SK-N-SH treated with all-trans-retinoic acid at 6 μM for 48 hours (cell line): ENCODE results near the gene PIGU.

Experiments
- ATAC-seq: fragments of 200-7000 bp; cut with Tn5 transposase; 3 replicates; pipeline ENCODE4 v1.9.1; 2020; ENCODE audit warnings: mild to moderate bottlenecking, moderate library complexity
- BACH2 ChIP-seq: fragments of 250-450 bp; sonication (Bioruptor Pico); IDR thresholded peaks from 2 replicates; pipeline ENCODE4 v1.9.0; 2021; ENCODE audit warnings: mild to moderate bottlenecking, borderline replicate concordance
- CSDC2 ChIP-seq: fragments of 250-450 bp; sonication (Bioruptor Pico); IDR thresholded peaks from 2 replicates; pipeline ENCODE4 v1.5.0; 2020; ENCODE audit warnings: mild to moderate bottlenecking, moderate library complexity
- ESRRG ChIP-seq: fragments of 250-450 bp; sonication (Bioruptor Pico); IDR thresholded peaks from 2 replicates; pipeline ENCODE4 v1.6.1; 2021; ENCODE audit warnings: mild to moderate bottlenecking
- ISL1 ChIP-seq: fragments of 250-450 bp; sonication (Bioruptor Pico); IDR thresholded peaks from 2 replicates; pipeline ENCODE4 v2.1.2; 2022; ENCODE audit warnings: mild to moderate bottlenecking, moderate library complexity
- OSR1 ChIP-seq: fragments of 250-450 bp; sonication (Bioruptor Pico); IDR thresholded peaks from 2 replicates; pipeline ENCODE4 v1.8.0; 2022; ENCODE audit warnings: moderate library complexity, mild to moderate bottlenecking, inconsistent platforms
- PPARA ChIP-seq: fragments of 250-450 bp; sonication (Bioruptor Pico); IDR thresholded peaks from 2 replicates; pipeline ENCODE4 v1.5.0; 2020; ENCODE audit warnings: mild to moderate bottlenecking, borderline replicate concordance
- RARB ChIP-seq: fragments of 250-450 bp; sonication (Bioruptor Pico); IDR thresholded peaks from 2 replicates; pipeline ENCODE4 v1.8.0; 2021; ENCODE audit warnings: mild to moderate bottlenecking, moderate library complexity
- SNAI2 ChIP-seq: fragments of 250-450 bp; sonication (Bioruptor Pico); IDR thresholded peaks from 2 replicates; pipeline ENCODE4 v1.5.0; 2020; ENCODE audit warnings: mild to moderate bottlenecking, moderate library complexity
- TCF4 ChIP-seq: fragments of 250-450 bp; sonication (Bioruptor Pico); IDR thresholded peaks from 2 replicates; pipeline ENCODE4 v1.8.0; 2021; ENCODE audit warnings: mild to moderate bottlenecking, moderate library complexity, borderline replicate concordance
- TOX ChIP-seq: fragments of 250-450 bp; sonication (Bioruptor Pico); IDR thresholded peaks from 2 replicates; pipeline ENCODE4 v1.8.0; 2021; ENCODE audit warnings: mild to moderate bottlenecking, moderate library complexity, borderline replicate concordance
- ZFP3 ChIP-seq: fragments of 250-450 bp; sonication (Bioruptor Pico); IDR thresholded peaks from 2 replicates; pipeline ENCODE4 v1.5.0; 2020; ENCODE audit warnings: mild to moderate bottlenecking, moderate library complexity
- ZNF565 ChIP-seq: fragments of 450-650 bp; formaldehyde crosslinking; conservative IDR thresholded peaks from 2 replicates; pipeline ENCODE4 v1.5.0; 2020; ENCODE audit warnings: low read depth, mild to moderate bottlenecking, moderate library complexity
- ZNF8 ChIP-seq: fragments of 450-650 bp; formaldehyde crosslinking; IDR thresholded peaks from 2 replicates; pipeline ENCODE4 v1.5.0; 2020; ENCODE audit warnings: mild to moderate bottlenecking, moderate library complexity
- TF ChIP-seq, protein P1 (sequence below): fragments of 250-450 bp; sonication (Bioruptor Pico); IDR thresholded peaks from 2 replicates; pipeline ENCODE4 v1.5.1; 2020; ENCODE audit warnings: low read depth, mild to moderate bottlenecking, moderate library complexity
- TF ChIP-seq, protein P2 (sequence below): fragments of 250-450 bp; sonication (Bioruptor Pico); IDR thresholded peaks from 2 replicates; pipeline ENCODE4 v1.5.0; 2020; ENCODE audit warnings: mild to moderate bottlenecking, moderate library complexity
- TF ChIP-seq, protein P3 (sequence below): fragments of 250-450 bp; sonication (Bioruptor Pico); IDR thresholded peaks from 2 replicates; pipeline ENCODE4 v1.8.0; 2021; ENCODE audit warnings: low read depth, mild to moderate bottlenecking, moderate library complexity, borderline replicate concordance
- TF ChIP-seq, protein P4 (sequence below): fragments of 250-450 bp; sonication (Bioruptor Pico); IDR thresholded peaks from 2 replicates; pipeline ENCODE4 v1.8.0; 2020; ENCODE audit warnings: mild to moderate bottlenecking, moderate library complexity, borderline replicate concordance
- TF ChIP-seq, protein P5 (sequence below): fragments of 250-450 bp; sonication (Bioruptor Pico); IDR thresholded peaks from 2 replicates; pipeline ENCODE4 v1.5.1; 2021; ENCODE audit warnings: mild to moderate bottlenecking, moderate library complexity

The PIGU gene

DNA sequence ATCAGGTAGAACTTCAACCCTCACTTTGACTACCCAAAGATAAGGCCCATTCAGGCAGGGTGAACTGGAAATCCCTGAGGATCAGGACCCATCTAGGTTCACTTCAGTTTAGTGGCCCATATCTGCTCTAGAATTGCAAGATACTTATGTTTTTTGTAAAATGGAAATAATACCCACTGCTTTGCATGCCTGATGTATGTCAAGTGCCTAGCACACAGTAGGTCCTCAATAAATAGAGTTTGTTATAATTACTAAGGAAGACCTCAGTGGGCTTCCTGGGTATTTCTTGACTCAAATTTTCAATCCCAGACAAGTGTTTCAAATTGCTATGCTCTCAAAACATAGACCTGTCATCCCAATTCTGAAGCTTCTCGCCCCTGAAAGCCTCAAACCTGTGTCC, 32.5 kb downstream of the PIGU start:
- ATAC-seq, result no peak
- TF ChIP-seq BACH2 (CRISPR knock-in tag) (no peak), ESRRG (no peak), CSDC2 (CRISPR knock-in tag) (no peak), ZNF565 (CRISPR knock-in tag) (no peak), ZFP3 (CRISPR knock-in tag) (no peak), PPARA (CRISPR knock-in tag) (no peak), SNAI2 (no peak), OSR1 (CRISPR knock-in tag) (no peak)
- TF ChIP-seq, protein P1, sequence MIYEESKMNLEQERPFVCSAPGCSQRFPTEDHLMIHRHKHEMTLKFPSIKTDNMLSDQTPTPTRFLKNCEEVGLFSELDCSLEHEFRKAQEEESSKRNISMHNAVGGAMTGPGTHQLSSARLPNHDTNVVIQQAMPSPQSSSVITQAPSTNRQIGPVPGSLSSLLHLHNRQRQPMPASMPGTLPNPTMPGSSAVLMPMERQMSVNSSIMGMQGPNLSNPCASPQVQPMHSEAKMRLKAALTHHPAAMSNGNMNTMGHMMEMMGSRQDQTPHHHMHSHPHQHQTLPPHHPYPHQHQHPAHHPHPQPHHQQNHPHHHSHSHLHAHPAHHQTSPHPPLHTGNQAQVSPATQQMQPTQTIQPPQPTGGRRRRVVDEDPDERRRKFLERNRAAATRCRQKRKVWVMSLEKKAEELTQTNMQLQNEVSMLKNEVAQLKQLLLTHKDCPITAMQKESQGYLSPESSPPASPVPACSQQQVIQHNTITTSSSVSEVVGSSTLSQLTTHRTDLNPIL (CRISPR knock-in tag), result no peak
- TF ChIP-seq, protein P2, sequence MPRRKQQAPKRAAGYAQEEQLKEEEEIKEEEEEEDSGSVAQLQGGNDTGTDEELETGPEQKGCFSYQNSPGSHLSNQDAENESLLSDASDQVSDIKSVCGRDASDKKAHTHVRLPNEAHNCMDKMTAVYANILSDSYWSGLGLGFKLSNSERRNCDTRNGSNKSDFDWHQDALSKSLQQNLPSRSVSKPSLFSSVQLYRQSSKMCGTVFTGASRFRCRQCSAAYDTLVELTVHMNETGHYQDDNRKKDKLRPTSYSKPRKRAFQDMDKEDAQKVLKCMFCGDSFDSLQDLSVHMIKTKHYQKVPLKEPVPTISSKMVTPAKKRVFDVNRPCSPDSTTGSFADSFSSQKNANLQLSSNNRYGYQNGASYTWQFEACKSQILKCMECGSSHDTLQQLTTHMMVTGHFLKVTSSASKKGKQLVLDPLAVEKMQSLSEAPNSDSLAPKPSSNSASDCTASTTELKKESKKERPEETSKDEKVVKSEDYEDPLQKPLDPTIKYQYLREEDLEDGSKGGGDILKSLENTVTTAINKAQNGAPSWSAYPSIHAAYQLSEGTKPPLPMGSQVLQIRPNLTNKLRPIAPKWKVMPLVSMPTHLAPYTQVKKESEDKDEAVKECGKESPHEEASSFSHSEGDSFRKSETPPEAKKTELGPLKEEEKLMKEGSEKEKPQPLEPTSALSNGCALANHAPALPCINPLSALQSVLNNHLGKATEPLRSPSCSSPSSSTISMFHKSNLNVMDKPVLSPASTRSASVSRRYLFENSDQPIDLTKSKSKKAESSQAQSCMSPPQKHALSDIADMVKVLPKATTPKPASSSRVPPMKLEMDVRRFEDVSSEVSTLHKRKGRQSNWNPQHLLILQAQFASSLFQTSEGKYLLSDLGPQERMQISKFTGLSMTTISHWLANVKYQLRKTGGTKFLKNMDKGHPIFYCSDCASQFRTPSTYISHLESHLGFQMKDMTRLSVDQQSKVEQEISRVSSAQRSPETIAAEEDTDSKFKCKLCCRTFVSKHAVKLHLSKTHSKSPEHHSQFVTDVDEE (CRISPR knock-in tag), result no peak

DNA sequence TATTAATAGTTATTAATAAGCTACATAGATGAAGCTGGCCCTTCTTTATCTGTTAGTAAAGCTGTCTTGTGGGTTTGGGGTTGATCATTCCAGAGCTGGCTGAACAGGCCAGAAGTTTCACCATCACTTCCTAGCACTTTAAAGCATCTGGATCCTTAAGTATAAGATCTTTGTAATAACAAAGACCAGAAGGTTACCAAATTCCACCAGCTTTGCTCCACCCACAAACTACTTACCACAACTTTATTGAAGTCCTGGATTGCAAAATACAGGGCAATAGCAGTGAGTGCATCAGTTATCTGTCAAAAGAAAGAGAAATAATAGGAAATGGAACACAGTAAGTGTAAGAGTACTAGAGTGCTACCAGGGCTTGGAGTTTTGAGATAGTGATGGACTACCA, 33.0 kb downstream of the PIGU start:
- TF ChIP-seq ZNF565 (CRISPR knock-in tag) (no peak), ZNF8 (CRISPR knock-in tag) (no peak), SNAI2 (no peak), TOX (CRISPR knock-in tag) (no peak), TCF4 (CRISPR knock-in tag) (no peak), CSDC2 (CRISPR knock-in tag) (no peak), PPARA (CRISPR knock-in tag) (no peak), RARB (no peak), ISL1 (CRISPR knock-in tag) (no peak), ESRRG (no peak)
- TF ChIP-seq, protein P3, sequence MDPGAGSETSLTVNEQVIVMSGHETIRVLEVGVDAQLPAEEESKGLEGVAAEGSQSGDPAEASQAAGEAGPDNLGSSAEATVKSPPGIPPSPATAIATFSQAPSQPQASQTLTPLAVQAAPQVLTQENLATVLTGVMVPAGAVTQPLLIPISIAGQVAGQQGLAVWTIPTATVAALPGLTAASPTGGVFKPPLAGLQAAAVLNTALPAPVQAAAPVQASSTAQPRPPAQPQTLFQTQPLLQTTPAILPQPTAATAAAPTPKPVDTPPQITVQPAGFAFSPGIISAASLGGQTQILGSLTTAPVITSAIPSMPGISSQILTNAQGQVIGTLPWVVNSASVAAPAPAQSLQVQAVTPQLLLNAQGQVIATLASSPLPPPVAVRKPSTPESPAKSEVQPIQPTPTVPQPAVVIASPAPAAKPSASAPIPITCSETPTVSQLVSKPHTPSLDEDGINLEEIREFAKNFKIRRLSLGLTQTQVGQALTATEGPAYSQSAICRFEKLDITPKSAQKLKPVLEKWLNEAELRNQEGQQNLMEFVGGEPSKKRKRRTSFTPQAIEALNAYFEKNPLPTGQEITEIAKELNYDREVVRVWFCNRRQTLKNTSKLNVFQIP, result no peak
- TF ChIP-seq, protein P4, sequence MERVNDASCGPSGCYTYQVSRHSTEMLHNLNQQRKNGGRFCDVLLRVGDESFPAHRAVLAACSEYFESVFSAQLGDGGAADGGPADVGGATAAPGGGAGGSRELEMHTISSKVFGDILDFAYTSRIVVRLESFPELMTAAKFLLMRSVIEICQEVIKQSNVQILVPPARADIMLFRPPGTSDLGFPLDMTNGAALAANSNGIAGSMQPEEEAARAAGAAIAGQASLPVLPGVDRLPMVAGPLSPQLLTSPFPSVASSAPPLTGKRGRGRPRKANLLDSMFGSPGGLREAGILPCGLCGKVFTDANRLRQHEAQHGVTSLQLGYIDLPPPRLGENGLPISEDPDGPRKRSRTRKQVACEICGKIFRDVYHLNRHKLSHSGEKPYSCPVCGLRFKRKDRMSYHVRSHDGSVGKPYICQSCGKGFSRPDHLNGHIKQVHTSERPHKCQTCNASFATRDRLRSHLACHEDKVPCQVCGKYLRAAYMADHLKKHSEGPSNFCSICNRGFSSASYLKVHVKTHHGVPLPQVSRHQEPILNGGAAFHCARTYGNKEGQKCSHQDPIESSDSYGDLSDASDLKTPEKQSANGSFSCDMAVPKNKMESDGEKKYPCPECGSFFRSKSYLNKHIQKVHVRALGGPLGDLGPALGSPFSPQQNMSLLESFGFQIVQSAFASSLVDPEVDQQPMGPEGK, result no peak
- TF ChIP-seq, protein P1 (CRISPR knock-in tag), result no peak
- TF ChIP-seq, protein P2 (CRISPR knock-in tag), result no peak
- TF ChIP-seq, protein P5, sequence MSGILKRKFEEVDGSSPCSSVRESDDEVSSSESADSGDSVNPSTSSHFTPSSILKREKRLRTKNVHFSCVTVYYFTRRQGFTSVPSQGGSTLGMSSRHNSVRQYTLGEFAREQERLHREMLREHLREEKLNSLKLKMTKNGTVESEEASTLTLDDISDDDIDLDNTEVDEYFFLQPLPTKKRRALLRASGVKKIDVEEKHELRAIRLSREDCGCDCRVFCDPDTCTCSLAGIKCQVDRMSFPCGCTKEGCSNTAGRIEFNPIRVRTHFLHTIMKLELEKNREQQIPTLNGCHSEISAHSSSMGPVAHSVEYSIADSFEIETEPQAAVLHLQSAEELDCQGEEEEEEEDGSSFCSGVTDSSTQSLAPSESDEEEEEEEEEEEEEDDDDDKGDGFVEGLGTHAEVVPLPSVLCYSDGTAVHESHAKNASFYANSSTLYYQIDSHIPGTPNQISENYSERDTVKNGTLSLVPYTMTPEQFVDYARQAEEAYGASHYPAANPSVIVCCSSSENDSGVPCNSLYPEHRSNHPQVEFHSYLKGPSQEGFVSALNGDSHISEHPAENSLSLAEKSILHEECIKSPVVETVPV (CRISPR knock-in tag), result no peak
- TF ChIP-seq, all 23 proteins: peak for 0

More for the DNA sequence above, 33.0 kb downstream of the PIGU start:
- ATAC-seq, result no peak
